NT2/D1 (cell line): Measurements from ENCODE around the gene ANKZF1.

Source experiments
- DNase-seq: peaks from one replicate; pipeline ENCODE4 v3.0.0-alpha.2; 2011; ENCODE audit warnings: low read depth, low spot score
- H3K27me3 ChIP-seq: 2 replicates; pipeline ENCODE4 v1.6.0; 2011; ENCODE audit warnings: mild to moderate bottlenecking; ENCODE audit not compliant: insufficient read length, insufficient read depth
- H3K36me3 ChIP-seq: 2 replicates; pipeline ENCODE4 v1.6.1; 2011; ENCODE audit warnings: mild to moderate bottlenecking, low read length, mixed read lengths; ENCODE audit not compliant: insufficient read depth, insufficient read length
- H3K4me1 ChIP-seq: 2 replicates; pipeline ENCODE4 v1.5.1; 2011; ENCODE audit not compliant: insufficient read depth, insufficient read length
- H3K4me3 ChIP-seq: 2 replicates; pipeline ENCODE4 v1.5.1; 2011; ENCODE audit warnings: low read depth; ENCODE audit not compliant: insufficient read length
- H3K9ac ChIP-seq: 2 replicates; pipeline ENCODE4 v1.6.0; 2011; ENCODE audit warnings: low read depth; ENCODE audit not compliant: insufficient read length
- H3K9me3 ChIP-seq: 2 replicates; pipeline ENCODE4 v1.5.1; 2011; ENCODE audit warnings: mild to moderate bottlenecking, low read length; ENCODE audit not compliant: insufficient read depth
- SUZ12 ChIP-seq: IDR thresholded peaks from 2 replicates; pipeline ENCODE4 v1.6.1; 2011; ENCODE audit not compliant: insufficient read length, insufficient read depth; ENCODE audit errors: extremely low read depth
- YY1 ChIP-seq: IDR thresholded peaks from 2 replicates; pipeline ENCODE4 v1.6.1; 2011; ENCODE audit not compliant: insufficient read length, insufficient read depth
- ZNF274 ChIP-seq: IDR thresholded peaks from 2 replicates; pipeline ENCODE4 v1.6.1; 2011; ENCODE audit warnings: mild to moderate bottlenecking, low read depth, low read length

The ANKZF1 gene

GRCh38 chr2:219281588-219281987 is 52.0 kb downstream of the ANKZF1 start:
- peaks cover 62% of the 10 kb centered on the region for H3K36me3 ChIP-seq
- DNase-seq: no peak
- no peaks in the 10 kb centered on the region for H3K27me3 ChIP-seq
- no peak overlapping the region for H3K4me3 ChIP-seq
- TF ChIP-seq SUZ12 (no peak), ZNF274 (no peak), YY1 (no peak)
- peaks cover 12% of the 10 kb centered on the region for H3K4me1 ChIP-seq
- H3K9ac ChIP-seq: no peak overlapping the region
- H3K9me3 ChIP-seq: no peaks in the 10 kb centered on the region

DNA sequence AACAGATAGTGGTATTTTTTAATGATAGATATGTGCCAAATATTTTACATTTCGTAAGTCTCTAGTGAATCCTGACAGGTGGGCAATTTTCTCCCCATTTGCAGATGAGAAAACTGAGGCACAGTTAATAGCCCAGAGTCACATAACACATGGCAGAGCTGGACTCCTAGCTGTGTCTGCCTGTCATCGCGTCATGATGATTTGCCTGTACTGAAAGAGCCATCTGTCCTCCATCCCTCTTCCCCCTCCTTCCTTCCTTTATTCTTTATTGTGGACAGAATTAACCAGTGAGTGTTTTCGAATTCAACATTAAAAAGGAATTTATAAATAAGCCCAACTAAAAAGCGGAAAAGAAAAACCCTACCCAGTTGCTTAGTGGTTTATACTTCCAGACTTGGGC is 52.8 kb downstream of the ANKZF1 start:
- TF ChIP-seq YY1 (no peak), SUZ12 (no peak), ZNF274 (no peak)
- Histone ChIP-seq H3K4me1 (peaks cover 14% of the 10 kb centered on the region), H3K4me3 (no peak overlapping the region), H3K9me3 (no peaks in the 10 kb centered on the region), H3K36me3 (peaks cover 67% of the 10 kb centered on the region), H3K9ac (no peak overlapping the region), H3K27me3 (no peaks in the 10 kb centered on the region)
- DNase-seq: no peak

- no peak for DNase-seq
- H3K36me3 ChIP-seq: peaks cover 67% of the 10 kb centered on the region
- H3K9ac ChIP-seq: no peak overlapping the region
- no peaks in the 10 kb centered on the region for H3K27me3 ChIP-seq
- no peak for TF ChIP-seq ZNF274
- no peak for TF ChIP-seq YY1
- H3K9me3 ChIP-seq: no peaks in the 10 kb centered on the region
- peaks cover 17% of the 10 kb centered on the region for H3K4me1 ChIP-seq
- H3K4me3 ChIP-seq: no peak overlapping the region
Observed at GRCh38 chr2:219282943-219283581, 53.5 kb downstream of the ANKZF1 start.

DNA sequence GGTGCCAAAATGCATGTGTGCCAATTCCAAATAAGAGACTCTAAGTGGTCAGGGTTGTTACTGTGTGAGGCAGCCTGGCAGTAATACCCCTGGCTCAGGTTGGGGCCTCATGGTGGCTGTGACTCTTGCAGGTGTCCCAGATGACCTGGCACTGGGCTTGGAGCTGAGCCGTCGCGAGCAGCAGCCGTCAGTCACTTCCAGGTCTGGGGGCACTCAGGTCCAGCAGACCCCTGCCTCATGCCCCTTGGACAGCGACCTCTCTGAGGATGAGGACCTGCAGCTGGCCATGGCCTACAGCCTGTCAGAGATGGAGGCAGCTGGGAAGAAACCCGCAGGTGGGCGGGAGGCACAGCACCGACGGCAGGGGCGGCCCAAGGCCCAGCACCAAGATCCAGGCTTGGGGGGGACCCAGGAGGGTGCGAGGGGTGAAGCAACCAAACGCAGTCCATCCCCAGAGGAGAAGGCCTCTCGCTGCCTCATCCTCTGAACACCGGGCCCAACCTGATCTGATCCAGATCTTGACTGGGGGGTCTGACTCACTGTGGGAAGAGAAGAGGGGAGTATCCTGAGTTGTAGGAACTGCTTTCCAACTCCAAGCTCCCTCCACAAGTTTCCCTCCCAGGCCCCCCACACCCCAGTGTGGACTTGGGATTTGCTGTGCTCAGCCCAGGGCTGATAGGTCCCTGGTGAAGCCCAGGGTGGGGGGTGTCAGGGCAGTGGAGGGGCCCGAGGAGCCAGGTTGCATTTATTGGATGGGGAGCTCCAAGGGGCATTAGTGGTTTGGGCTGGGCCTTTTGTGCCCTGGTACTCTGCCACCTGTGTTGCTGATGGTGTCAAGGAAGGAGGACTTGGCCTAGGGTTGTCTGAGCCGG is 55.1 kb downstream of the ANKZF1 start:
- Histone ChIP-seq H3K4me1 (peaks cover 14% of the 10 kb centered on the region), H3K4me3 (no peak overlapping the region), H3K9me3 (no peaks in the 10 kb centered on the region), H3K9ac (no peak overlapping the region), H3K27me3 (no peaks in the 10 kb centered on the region), H3K36me3 (peaks cover 67% of the 10 kb centered on the region)
- no peak for TF ChIP-seq SUZ12
- no peak for TF ChIP-seq ZNF274
- no peak for TF ChIP-seq YY1
- DNase-seq: no peak

- no peak for DNase-seq
- Histone ChIP-seq H3K9me3 (no peaks in the 10 kb centered on the region), H3K27me3 (no peaks in the 10 kb centered on the region), H3K36me3 (peaks cover 68% of the 10 kb centered on the region), H3K4me3 (no peak overlapping the region), H3K9ac (peak overlapping the region; percentile 29), H3K4me1 (peaks cover 9% of the 10 kb centered on the region)
- no peak for TF ChIP-seq YY1
- TF ChIP-seq SUZ12: no peak
- TF ChIP-seq ZNF274: no peak
Observed at GRCh38 chr2:219285373-219285735, 55.7 kb downstream of the ANKZF1 start.

DNA sequence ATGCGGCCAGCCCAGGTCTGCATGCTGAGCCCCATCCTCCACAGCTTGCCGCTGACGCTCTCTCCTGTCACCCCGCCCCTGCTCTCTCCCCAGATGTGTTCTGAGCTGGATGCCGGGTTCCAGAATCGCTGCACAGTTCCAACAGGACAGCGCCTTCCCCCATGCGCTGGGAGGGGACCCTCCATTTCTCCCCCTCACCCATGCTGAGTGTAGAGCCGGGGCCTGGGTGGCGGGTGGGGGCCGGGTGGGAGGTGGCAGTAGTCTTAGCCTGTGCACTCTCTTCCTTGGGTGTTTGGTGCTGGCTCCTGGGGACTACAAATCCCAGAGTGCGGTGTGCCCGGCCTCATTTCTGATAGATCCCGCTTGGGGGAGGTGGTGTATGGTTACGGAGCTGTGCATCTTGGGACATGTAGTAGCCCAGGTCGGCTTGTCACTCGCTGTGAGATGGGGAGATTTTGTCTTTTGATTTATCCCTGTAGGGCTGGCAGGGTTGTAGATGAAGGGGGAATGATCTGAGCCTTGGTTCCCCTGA is 56.4 kb downstream of the ANKZF1 start:
- TF ChIP-seq YY1: no peak
- no peak for TF ChIP-seq SUZ12
- TF ChIP-seq ZNF274: no peak
- peaks cover 66% of the 10 kb centered on the region for H3K36me3 ChIP-seq
- no peaks in the 10 kb centered on the region for H3K27me3 ChIP-seq
- DNase-seq: no peak
- H3K9ac ChIP-seq: peak overlapping the region; percentile 36
- H3K4me1 ChIP-seq: peaks cover 8% of the 10 kb centered on the region
- H3K9me3 ChIP-seq: no peaks in the 10 kb centered on the region
- no peak overlapping the region for H3K4me3 ChIP-seq
